PFSK-1 (cell line): ENCODE results near the gene SETDB2.

Source experiments
- FOXP2 ChIP-seq: optimal IDR thresholded peaks from 2 replicates; pipeline ENCODE3; 2011; ENCODE audit warnings: borderline replicate concordance, control low read depth, inconsistent platforms; ENCODE audit not compliant: insufficient read depth; ENCODE audit errors: extremely low read length, extremely low read depth
- POLR2AphosphoS5 ChIP-seq: IDR thresholded peaks from 2 replicates; pipeline ENCODE4 v1.6.1; 2012; ENCODE audit warnings: low read depth, mild to moderate bottlenecking, control low read depth, low read length, moderate library complexity
- SIN3A ChIP-seq: IDR thresholded peaks from 2 replicates; pipeline ENCODE4 v1.6.1; 2012; ENCODE audit warnings: mild to moderate bottlenecking, low read length, moderate library complexity, borderline replicate concordance; ENCODE audit not compliant: insufficient read depth
- TAF1 ChIP-seq: IDR thresholded peaks from 2 replicates; pipeline ENCODE4 v1.6.1; 2012; ENCODE audit warnings: low read length, control low read depth, borderline replicate concordance; ENCODE audit not compliant: insufficient read depth
- TF ChIP-seq, protein P1 (sequence below), 2 experiments: IDR thresholded peaks; 2 replicates each; pipeline versions ENCODE4 v1.6.1 to v1.8.0; 2011 to 2012; ENCODE audit warnings: low read depth in 2 of 2, low read length in 2 of 2, control low read depth in 1 of 2, inconsistent platforms in 1 of 2, mild to moderate bottlenecking in 1 of 2, moderate library complexity in 1 of 2; ENCODE audit not compliant: insufficient read depth in 1 of 2

Gene SETDB2

GRCh38 chr13:49503951-49504350, 59.9 kb downstream of the SETDB2 start:
- no peak for TF ChIP-seq FOXP2
- no peak for TF ChIP-seq POLR2AphosphoS5
- TF ChIP-seq, protein P1, sequence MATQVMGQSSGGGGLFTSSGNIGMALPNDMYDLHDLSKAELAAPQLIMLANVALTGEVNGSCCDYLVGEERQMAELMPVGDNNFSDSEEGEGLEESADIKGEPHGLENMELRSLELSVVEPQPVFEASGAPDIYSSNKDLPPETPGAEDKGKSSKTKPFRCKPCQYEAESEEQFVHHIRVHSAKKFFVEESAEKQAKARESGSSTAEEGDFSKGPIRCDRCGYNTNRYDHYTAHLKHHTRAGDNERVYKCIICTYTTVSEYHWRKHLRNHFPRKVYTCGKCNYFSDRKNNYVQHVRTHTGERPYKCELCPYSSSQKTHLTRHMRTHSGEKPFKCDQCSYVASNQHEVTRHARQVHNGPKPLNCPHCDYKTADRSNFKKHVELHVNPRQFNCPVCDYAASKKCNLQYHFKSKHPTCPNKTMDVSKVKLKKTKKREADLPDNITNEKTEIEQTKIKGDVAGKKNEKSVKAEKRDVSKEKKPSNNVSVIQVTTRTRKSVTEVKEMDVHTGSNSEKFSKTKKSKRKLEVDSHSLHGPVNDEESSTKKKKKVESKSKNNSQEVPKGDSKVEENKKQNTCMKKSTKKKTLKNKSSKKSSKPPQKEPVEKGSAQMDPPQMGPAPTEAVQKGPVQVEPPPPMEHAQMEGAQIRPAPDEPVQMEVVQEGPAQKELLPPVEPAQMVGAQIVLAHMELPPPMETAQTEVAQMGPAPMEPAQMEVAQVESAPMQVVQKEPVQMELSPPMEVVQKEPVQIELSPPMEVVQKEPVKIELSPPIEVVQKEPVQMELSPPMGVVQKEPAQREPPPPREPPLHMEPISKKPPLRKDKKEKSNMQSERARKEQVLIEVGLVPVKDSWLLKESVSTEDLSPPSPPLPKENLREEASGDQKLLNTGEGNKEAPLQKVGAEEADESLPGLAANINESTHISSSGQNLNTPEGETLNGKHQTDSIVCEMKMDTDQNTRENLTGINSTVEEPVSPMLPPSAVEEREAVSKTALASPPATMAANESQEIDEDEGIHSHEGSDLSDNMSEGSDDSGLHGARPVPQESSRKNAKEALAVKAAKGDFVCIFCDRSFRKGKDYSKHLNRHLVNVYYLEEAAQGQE (IDR thresholded peaks at IDR 0.05; ENCODE audit: insufficient read depth in 1 of 2, low read depth in 2 of 2, low read length in 2 of 2) = no peak
- TF ChIP-seq SIN3A = no peak
- TF ChIP-seq TAF1 = no peak

- no peak for TF ChIP-seq POLR2AphosphoS5
- no peak for TF ChIP-seq SIN3A
- no peak for TF ChIP-seq FOXP2
- TF ChIP-seq TAF1 = no peak
- TF ChIP-seq, protein P1 (IDR thresholded peaks at IDR 0.05; ENCODE audit: insufficient read depth in 1 of 2, low read depth in 2 of 2, low read length in 2 of 2) = no peak
Measured at GRCh38 chr13:49512578-49512977, 68.5 kb downstream of the SETDB2 start.

DNA sequence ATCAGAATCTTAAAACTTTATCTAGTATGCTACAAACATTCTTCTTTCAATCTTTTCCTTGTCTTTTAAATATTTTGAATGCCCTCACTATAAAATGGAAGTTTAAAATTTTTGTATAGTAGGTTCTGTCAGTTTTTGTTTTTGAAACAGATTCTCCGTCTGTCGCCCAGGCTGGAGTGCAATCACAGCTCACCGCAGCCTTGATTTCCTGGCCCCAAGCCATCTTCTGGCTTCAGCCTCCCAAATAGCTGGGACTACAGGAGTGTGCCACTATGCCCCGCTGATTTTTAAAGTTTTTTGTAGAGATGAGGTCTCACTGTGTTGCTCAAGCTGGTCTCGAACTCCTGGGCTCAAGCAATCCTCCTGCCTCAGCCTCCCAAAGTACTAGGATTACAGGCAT, 72.4 kb downstream of the SETDB2 start:
- TF ChIP-seq, protein P1 (IDR thresholded peaks at IDR 0.05; ENCODE audit: insufficient read depth in 1 of 2, low read depth in 2 of 2, low read length in 2 of 2) = no peak
- no peak for TF ChIP-seq TAF1
- no peak for TF ChIP-seq SIN3A
- no peak for TF ChIP-seq FOXP2
- TF ChIP-seq POLR2AphosphoS5 = no peak

GRCh38 chr13:49517461-49517860, 73.4 kb downstream of the SETDB2 start:
- TF ChIP-seq SIN3A (no peak), FOXP2 (no peak), POLR2AphosphoS5 (no peak), TAF1 (no peak)
- TF ChIP-seq, protein P1 (IDR thresholded peaks at IDR 0.05; ENCODE audit: insufficient read depth in 1 of 2, low read depth in 2 of 2, low read length in 2 of 2) = no peak

DNA sequence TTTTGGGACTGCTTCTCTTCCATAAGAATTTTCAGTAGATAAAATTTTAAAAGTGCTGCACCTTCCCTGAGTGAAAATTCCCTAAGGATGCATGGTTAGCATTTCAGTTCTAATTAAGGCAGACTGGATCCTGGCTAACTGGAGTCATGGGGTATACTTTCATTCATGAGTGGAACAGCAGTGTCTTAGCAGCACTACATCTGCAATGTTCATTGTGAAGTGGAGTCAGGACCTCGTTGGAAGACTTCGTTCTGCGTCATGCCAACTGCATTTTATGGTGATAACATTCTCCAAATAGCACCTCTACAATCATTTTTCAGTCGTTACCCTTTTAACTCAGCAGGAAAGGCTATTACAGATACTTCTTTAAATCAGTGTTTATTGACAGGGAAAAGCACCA, 77.2 kb downstream of the SETDB2 start:
- no peak for TF ChIP-seq TAF1
- TF ChIP-seq, protein P1 (IDR thresholded peaks at IDR 0.05; ENCODE audit: insufficient read depth in 1 of 2, low read depth in 2 of 2, low read length in 2 of 2) = no peak
- TF ChIP-seq SIN3A = no peak
- no peak for TF ChIP-seq POLR2AphosphoS5
- TF ChIP-seq FOXP2 = no peak
